Tibial nerve (tissue), 4 donors: ENCODE measurements around the gene CAMK1. TPM values are rescaled to one million over a fixed set of nuclear protein-coding genes. Genes with fewer than 3 reads are reported as not detected.

Experiments used
- DNase-seq, 2 donors: peaks; one replicate each; pipeline ENCODE4 v3.0.0-alpha.2; 2019; ENCODE audit warnings: low spot score in 2 of 2
- H3K27ac ChIP-seq, 4 donors: fragments of 200-600 bp; sonication (generic) in 3 of 4; one replicate each; pipeline ENCODE4 v1.5.1; 2017 to 2019; ENCODE audit warnings: mild to moderate bottlenecking in 1 of 4
- H3K27me3 ChIP-seq, 2 donors: fragments of 200-600 bp; sonication (generic) in 1 of 2; one replicate each; pipeline versions ENCODE4 v1.5.1 to v1.6.0; 2017 to 2019
- H3K36me3 ChIP-seq, 3 donors: fragments of 200-600 bp; sonication (generic); one replicate each; pipeline ENCODE4 v1.5.1; 2018 to 2019
- H3K4me1 ChIP-seq, 4 donors: fragments of 200-600 bp; sonication (generic) in 3 of 4; one replicate each; pipeline ENCODE4 v1.5.1; 2017 to 2019
- H3K4me3 ChIP-seq, 4 donors: fragments of 200-600 bp; sonication (generic) in 3 of 4; one replicate each; pipeline ENCODE4 v1.5.1; 2017 to 2019; ENCODE audit warnings: mild to moderate bottlenecking in 1 of 4, moderate library complexity in 1 of 4
- H3K9me3 ChIP-seq, 4 donors: fragments of 200-600 bp; sonication (generic) in 3 of 4; one replicate each; pipeline ENCODE4 v1.5.1; 2017 to 2019
- CTCF ChIP-seq, 5 experiments: fragments of 200-600 bp in 3 of 5; fragments of 450-650 bp in 2 of 5; sonication (generic) in 3 of 5; IDR thresholded peaks; one replicate each; pipeline ENCODE4 v1.5.1; 2016 to 2019; ENCODE audit warnings: antibody characterized with exemption in 5 of 5, mild to moderate bottlenecking in 3 of 5, moderate library complexity in 2 of 5
- EP300 ChIP-seq, 2 donors: sonication (generic); formaldehyde crosslinking; IDR thresholded peaks; one replicate each; pipeline ENCODE4 v1.6.1; 2017; ENCODE audit warnings: antibody characterized with exemption in 2 of 2, mild to moderate bottlenecking in 1 of 2
- POLR2A ChIP-seq, 2 donors: fragments of 450-650 bp; IDR thresholded peaks; one replicate each; pipeline ENCODE4 v1.6.1; 2017; ENCODE audit warnings: antibody characterized with exemption in 2 of 2, mild to moderate bottlenecking in 2 of 2, moderate library complexity in 2 of 2
- WGBS, 2 donors: methylation state at CpG; one replicate each; pipeline ENCODE4 v1.1.5; 2018; 5-methylcytosine and 5-hydroxymethylcytosine counted together
- total RNA-seq, 4 donors: library from RNA; depleted of rRNA; stranded (reverse); fragments of >200 nt; gene quantifications; one replicate each; pipeline ENCODE4 v1.1.0, GENCODE V29; 2016

Gene CAMK1
- total RNA-seq, 4 donors from 2014 or later = 60.3 to 94.8 (median 72.2) TPM

DNA sequence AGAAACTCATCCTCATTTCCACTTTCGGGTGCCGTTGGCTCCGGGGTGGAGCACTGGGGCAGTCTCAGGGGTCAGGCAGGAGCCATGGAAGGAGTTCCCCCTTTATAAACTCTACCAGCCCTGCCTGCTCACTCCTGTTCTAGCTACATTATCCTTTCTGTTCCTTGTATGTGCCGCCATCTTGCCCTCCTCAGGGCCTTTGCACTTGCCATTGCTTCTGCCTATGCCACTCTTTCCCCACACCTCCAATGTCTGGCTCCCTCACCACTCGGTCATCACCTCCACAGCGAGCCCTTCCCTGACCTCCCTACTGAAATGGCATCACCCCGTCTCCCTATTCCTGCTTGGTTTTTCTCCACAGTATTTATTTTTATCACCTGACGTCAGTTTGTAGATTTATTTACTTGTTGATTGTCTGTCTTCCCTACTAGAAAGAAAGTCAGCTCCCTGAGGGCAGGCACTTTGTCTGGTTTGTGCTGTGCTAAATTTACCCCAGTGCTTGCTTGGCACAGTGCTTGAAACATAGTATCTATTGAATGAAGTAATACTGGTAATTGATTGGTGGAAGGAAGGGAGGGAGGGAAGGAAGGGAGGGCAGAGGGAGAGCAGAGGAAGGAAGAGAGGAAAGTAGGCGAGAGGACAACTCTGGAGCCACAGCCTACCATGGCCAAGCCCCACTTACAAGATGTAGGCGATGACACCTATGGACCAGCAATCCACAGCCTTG, 8.8 kb downstream of the CAMK1 start:
- Histone ChIP-seq H3K9me3 (no peaks in the 10 kb centered on the region), H3K4me1 (no peaks in the 10 kb centered on the region), H3K36me3 (peaks cover 8 to 92% (median 8%) of the 10 kb centered on the region in 3 donors), H3K4me3 (no peak overlapping the region), H3K27me3 (no peaks in the 10 kb centered on the region), H3K27ac (no peak overlapping the region)
- TF ChIP-seq POLR2A (IDR thresholded peaks at IDR 0.05) = no peak
- 92 to 94% methylated on average over 10 of the region's 10 CpGs for whole genome bisulfite sequencing, 2 donors
- DNase-seq = no peak

- Histone ChIP-seq H3K36me3 (peaks cover 8 to 100% (median 8%) of the 10 kb centered on the region in 3 donors), H3K9me3 (no peaks in the 10 kb centered on the region), H3K4me1 (peaks cover 0 to 15% (median 4%) of the 10 kb centered on the region in 4 donors), H3K27me3 (no peaks in the 10 kb centered on the region), H3K4me3 (no peak overlapping the region), H3K27ac (no peak overlapping the region)
- TF ChIP-seq EP300 (IDR thresholded peaks at IDR 0.05) (no peak), CTCF (IDR thresholded peaks at IDR 0.05) (no peak), POLR2A (IDR thresholded peaks at IDR 0.05) (no peak)
- DNase-seq = no peak
- 84 to 87% methylated on average over 13 of the region's 13 CpGs for WGBS, 2 donors
These were observed 12.3 kb downstream of the CAMK1 start for GRCh38 chr3:9757427-9757826.

- Histone ChIP-seq H3K4me3 (no peak overlapping the region), H3K27ac (peak overlapping the region in 1 of 4 donors; percentile 39), H3K4me1 (peaks cover 0 to 35% (median 18%) of the 10 kb centered on the region in 4 donors), H3K27me3 (no peaks in the 10 kb centered on the region), H3K9me3 (no peaks in the 10 kb centered on the region), H3K36me3 (peaks cover 8 to 86% (median 8%) of the 10 kb centered on the region in 3 donors)
- no peak for DNase-seq
- TF ChIP-seq POLR2A (IDR thresholded peaks at IDR 0.05) = no peak
- TF ChIP-seq CTCF (IDR thresholded peaks at IDR 0.05) = no peak
- 71 to 75% methylated on average over 8 of the region's 8 CpGs for WGBS, 2 donors
These were observed 15.1 kb downstream of the CAMK1 start for GRCh38 chr3:9754678-9755077.

GRCh38 chr3:9750556-9751411, 19.0 kb downstream of the CAMK1 start:
- Histone ChIP-seq H3K27ac (peak overlapping the region; percentile 69 to 94 (median 88)), H3K27me3 (no peaks in the 10 kb centered on the region), H3K9me3 (no peaks in the 10 kb centered on the region), H3K36me3 (peaks cover 0 to 78% (median 7%) of the 10 kb centered on the region in 3 donors), H3K4me1 (peaks cover 0 to 45% (median 24%) of the 10 kb centered on the region in 4 donors), H3K4me3 (peak overlapping the region; percentile 56 to 74 (median 62))
- no peak for DNase-seq
- 30 to 35% methylated on average over 17 of the region's 17 CpGs for WGBS, 2 donors
- TF ChIP-seq POLR2A (IDR thresholded peaks at IDR 0.05) (no peak), CTCF (IDR thresholded peaks at IDR 0.05) (no peak), EP300 (IDR thresholded peaks at IDR 0.05) (no peak)

GRCh38 chr3:9749645-9750555, 19.8 kb downstream of the CAMK1 start, which contains the start of gene OGG1:
Gene OGG1, plus strand, starts transcription at chr3:9749952. Its CDS starts 335 bp downstream, at chr3:9750287.
- peak; percentile 95 to 96 for DNase-seq
- H3K36me3 ChIP-seq = peaks cover 3 to 78% (median 7%) of the 10 kb centered on the region in 3 donors
- TF ChIP-seq CTCF (IDR thresholded peaks at IDR 0.05) (peak in 1 of 5 experiments; percentile 16), POLR2A (IDR thresholded peaks at IDR 0.05) (peak; percentile 14 to 53), EP300 (IDR thresholded peaks at IDR 0.05) (peak; percentile 59 to 88)
- H3K27me3 ChIP-seq = no peaks in the 10 kb centered on the region
- no peaks in the 10 kb centered on the region for H3K9me3 ChIP-seq
- WGBS, 2 donors = 0% methylated on average over 49 to 56 of the region's 60 CpGs
- H3K4me3 ChIP-seq = peak within 1 kb of the TSS; percentile 56 to 74 (median 62)
- H3K27ac ChIP-seq = peak within 1 kb of the TSS; percentile 69 to 94 (median 88)
- peaks cover 0 to 38% (median 24%) of the 10 kb centered on the region in 4 donors for H3K4me1 ChIP-seq
